SU-DHL-6 (cell line): ENCODE measurements around the gene APOB.

Experiments used
- H2AFZ ChIP-seq: fragments of 200-600 bp; sonication (generic); 2 replicates; pipeline ENCODE4 v1.6.1; 2014; ENCODE audit warnings: low read depth, mild to moderate bottlenecking, moderate library complexity, mixed read lengths, antibody characterized with exemption, low read length; ENCODE audit not compliant: severe bottlenecking
- H3F3A ChIP-seq: fragments of 200-600 bp; shearing (Covaris generic); 2 replicates; pipeline ENCODE4 v1.6.0; 2016; ENCODE audit warnings: antibody characterized with exemption, mild to moderate bottlenecking; ENCODE audit not compliant: insufficient read depth
- H3K27ac ChIP-seq: fragments of 200-600 bp; sonication (generic); 2 replicates; pipeline ENCODE4 v1.5.1; 2016; ENCODE audit warnings: low read depth, mild to moderate bottlenecking, low read length, moderate library complexity, mixed read lengths
- H3K27me3 ChIP-seq: fragments of 200-600 bp; sonication (generic), shearing (Covaris generic); 2 replicates; pipeline ENCODE4 v1.6.0; 2014; ENCODE audit warnings: mild to moderate bottlenecking, low read length
- H3K36me3 ChIP-seq: fragments of 200-600 bp; sonication (generic); 2 replicates; pipeline ENCODE4 v1.6.1; 2014; ENCODE audit warnings: mild to moderate bottlenecking, low read length, mixed read lengths
- H3K4me2 ChIP-seq: fragments of 300-600, 200-600 bp; shearing (Covaris generic), sonication (generic); 2 replicates; pipeline ENCODE4 v1.6.0; 2014; ENCODE audit warnings: low read length, low read depth, mild to moderate bottlenecking; ENCODE audit not compliant: poor library complexity, severe bottlenecking
- H3K4me3 ChIP-seq: fragments of 200-600 bp; sonication (generic); 2 replicates; pipeline ENCODE4 v1.5.1; 2014; ENCODE audit warnings: antibody characterized with exemption, low read length, mild to moderate bottlenecking, mixed read lengths; ENCODE audit not compliant: insufficient read depth, poor library complexity, severe bottlenecking
- H3K79me2 ChIP-seq: fragments of 200-600 bp; sonication (generic); 2 replicates; pipeline ENCODE4 v1.6.1; 2014; ENCODE audit warnings: mild to moderate bottlenecking, low read length, moderate library complexity; ENCODE audit not compliant: insufficient read depth
- H3K9ac ChIP-seq: fragments of 200-600 bp; sonication (generic); 2 replicates; pipeline ENCODE4 v1.7.0; 2014; ENCODE audit warnings: mild to moderate bottlenecking, low read length
- H3K9me2 ChIP-seq: fragments of 200-600 bp; sonication (generic); replicated peaks from 2 replicates; pipeline ENCODE4 v1.6.1; 2014; ENCODE audit warnings: low read length; ENCODE audit not compliant: insufficient read depth
- H3K9me3 ChIP-seq: fragments of 200-600 bp; sonication (generic); 2 replicates; pipeline ENCODE4 v1.6.1; 2014; ENCODE audit warnings: low read length, mixed read lengths; ENCODE audit not compliant: insufficient read depth
- H4K20me1 ChIP-seq: fragments of 200-600 bp; sonication (generic); 2 replicates; pipeline ENCODE4 v1.6.1; 2014; ENCODE audit warnings: low read depth, mild to moderate bottlenecking, antibody characterized with exemption, low read length, moderate library complexity, mixed read lengths
- EZH2phosphoT487 ChIP-seq: fragments of 200-600 bp; sonication (generic), shearing (Covaris generic); conservative IDR thresholded peaks from 2 replicates; pipeline ENCODE4 v1.6.1; 2018; ENCODE audit warnings: mild to moderate bottlenecking, antibody characterized with exemption, low read length, moderate library complexity, mixed read lengths
- TF ChIP-seq, protein P1 (sequence below): fragments of 200-600 bp; sonication (generic); IDR thresholded peaks from one replicate; pipeline ENCODE4 v1.5.1; 2017; ENCODE audit warnings: antibody characterized with exemption, mild to moderate bottlenecking, low read length, moderate library complexity; ENCODE audit not compliant: insufficient read depth, poor library complexity, severe bottlenecking

The APOB gene

DNA sequence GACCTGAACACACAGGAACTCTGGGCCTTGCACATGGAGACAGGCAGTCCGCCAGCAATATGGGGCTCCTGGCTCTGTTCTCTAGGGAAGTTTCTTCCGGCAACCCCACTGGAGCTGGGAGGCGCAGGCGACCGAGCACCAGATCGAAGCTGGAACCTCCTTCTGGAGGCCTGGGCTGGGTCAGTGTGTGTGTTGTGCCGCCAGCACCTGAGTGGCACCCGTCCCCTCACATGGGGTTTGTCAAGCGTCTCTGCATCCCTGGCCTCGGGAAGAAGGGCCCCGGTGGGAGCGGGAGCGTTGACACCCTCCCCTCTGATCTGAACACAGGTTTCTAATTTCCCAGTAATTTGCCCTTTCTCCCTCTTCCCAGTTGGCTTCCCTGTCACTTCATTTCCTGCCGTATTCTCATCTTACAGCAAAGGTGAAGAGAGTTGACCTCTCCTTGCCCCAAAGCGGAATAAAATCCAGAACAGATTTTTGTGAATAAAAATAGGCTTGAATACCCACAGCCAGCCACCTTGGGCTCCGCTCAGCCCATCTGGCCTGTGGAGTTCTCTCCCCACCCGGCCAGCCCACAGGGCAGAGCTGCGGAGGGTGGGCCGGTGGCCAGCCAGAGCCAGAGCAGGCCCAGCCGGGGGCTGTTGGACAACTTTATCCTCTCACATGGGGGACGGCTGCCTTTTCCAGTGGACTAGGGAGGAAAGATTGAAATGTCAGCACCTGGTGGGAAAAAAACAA, 85.9 kb downstream of the APOB start:
- H3K36me3 ChIP-seq = no peaks in the 10 kb centered on the region
- H3K9ac ChIP-seq = no peak overlapping the region
- no peak overlapping the region for H3K27ac ChIP-seq
- no peaks in the 10 kb centered on the region for H3K9me2 ChIP-seq
- no peak overlapping the region for H3K4me3 ChIP-seq
- no peaks in the 10 kb centered on the region for H3K27me3 ChIP-seq
- TF ChIP-seq EZH2phosphoT487 = no peak
- TF ChIP-seq, protein P1, sequence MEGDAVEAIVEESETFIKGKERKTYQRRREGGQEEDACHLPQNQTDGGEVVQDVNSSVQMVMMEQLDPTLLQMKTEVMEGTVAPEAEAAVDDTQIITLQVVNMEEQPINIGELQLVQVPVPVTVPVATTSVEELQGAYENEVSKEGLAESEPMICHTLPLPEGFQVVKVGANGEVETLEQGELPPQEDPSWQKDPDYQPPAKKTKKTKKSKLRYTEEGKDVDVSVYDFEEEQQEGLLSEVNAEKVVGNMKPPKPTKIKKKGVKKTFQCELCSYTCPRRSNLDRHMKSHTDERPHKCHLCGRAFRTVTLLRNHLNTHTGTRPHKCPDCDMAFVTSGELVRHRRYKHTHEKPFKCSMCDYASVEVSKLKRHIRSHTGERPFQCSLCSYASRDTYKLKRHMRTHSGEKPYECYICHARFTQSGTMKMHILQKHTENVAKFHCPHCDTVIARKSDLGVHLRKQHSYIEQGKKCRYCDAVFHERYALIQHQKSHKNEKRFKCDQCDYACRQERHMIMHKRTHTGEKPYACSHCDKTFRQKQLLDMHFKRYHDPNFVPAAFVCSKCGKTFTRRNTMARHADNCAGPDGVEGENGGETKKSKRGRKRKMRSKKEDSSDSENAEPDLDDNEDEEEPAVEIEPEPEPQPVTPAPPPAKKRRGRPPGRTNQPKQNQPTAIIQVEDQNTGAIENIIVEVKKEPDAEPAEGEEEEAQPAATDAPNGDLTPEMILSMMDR = no peak
- H3K4me2 ChIP-seq = no peak overlapping the region
- H3F3A ChIP-seq = no peaks in the 10 kb centered on the region
- no peaks in the 10 kb centered on the region for H3K9me3 ChIP-seq
- no peaks in the 10 kb centered on the region for H3K79me2 ChIP-seq
- H2AFZ ChIP-seq = no peak overlapping the region
- no peaks in the 10 kb centered on the region for H4K20me1 ChIP-seq

DNA sequence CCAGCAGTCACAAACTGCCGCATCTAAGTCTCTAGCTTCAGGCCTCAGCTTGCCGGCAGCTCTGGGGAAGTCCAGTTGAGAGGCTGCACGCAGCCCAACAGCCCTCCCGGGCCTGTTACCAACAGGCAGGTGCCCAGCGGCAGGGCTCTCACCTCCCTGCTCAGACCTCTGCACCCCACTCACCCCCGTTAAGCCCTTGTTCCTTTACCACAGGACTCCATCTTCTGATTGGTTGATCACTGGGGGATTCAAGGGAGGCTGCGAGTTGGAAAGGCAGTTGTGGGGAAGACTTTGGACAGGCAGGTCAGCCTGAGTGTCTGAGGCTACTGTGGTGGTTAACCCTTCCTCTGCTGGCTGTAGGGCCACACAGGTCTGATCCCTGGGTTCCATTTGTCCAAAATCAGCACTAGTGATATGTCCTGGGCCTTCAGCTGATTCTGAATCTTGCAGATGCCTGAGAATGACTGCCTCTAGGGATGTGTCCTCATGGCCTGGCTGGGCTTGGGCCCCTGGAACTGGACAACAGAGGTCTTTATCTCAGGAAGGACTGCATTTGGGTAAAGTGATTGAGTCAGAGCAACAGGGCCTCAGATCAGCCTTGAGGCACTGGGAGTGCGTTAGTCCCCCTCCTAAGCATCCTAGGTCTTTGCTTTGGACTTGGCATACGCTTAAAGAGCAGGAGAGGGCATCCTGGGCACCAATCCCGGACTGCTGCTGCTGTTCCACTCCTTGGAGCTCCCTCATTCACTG, 88.4 kb downstream of the APOB start:
- no peaks in the 10 kb centered on the region for H3K36me3 ChIP-seq
- no peaks in the 10 kb centered on the region for H3K27me3 ChIP-seq
- H3K4me3 ChIP-seq = no peak overlapping the region
- H3K4me2 ChIP-seq = no peak overlapping the region
- no peaks in the 10 kb centered on the region for H3K9me3 ChIP-seq
- TF ChIP-seq EZH2phosphoT487 = no peak
- TF ChIP-seq, protein P1 = no peak
- no peaks in the 10 kb centered on the region for H3K9me2 ChIP-seq
- H4K20me1 ChIP-seq = no peaks in the 10 kb centered on the region
- H3K27ac ChIP-seq = no peak overlapping the region
- no peaks in the 10 kb centered on the region for H3F3A ChIP-seq
- no peaks in the 10 kb centered on the region for H3K79me2 ChIP-seq
- no peak overlapping the region for H3K9ac ChIP-seq
- H2AFZ ChIP-seq = no peak overlapping the region

DNA sequence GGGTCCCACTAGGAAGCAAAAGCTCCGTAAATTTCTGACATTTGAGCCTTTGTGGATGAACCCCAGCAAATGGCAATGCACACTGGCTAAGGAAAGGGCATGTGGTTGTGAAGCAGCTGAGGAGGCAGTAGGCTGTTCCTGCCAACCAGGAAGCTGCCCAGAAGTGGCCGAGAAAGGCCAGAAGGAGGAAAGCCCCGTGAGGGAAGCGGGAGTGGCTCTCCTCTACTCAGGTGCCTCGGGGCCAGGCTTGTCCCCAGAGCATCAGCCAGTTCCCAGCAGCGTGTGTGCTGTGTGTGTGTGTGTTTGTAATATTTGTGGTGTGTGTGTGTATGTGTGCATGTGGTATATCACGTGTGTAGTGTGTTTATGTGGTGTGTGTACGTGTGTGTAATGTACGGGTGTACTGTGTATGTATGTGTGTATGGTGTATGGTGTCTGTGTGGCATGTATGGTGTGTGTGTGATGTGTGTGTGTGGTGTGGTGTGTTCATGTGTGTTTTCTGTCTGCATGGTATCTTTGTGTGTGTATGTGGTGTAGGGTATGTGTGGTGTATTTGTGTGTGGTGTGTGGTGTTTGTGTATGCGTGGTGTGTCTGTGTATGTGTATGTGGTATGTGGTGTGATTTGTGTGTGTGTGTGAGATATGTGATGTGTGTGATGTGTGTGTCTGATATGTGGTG, 90.6 kb downstream of the APOB start:
- no peaks in the 10 kb centered on the region for H3K9me2 ChIP-seq
- H3K9me3 ChIP-seq = no peaks in the 10 kb centered on the region
- H4K20me1 ChIP-seq = no peaks in the 10 kb centered on the region
- no peak overlapping the region for H2AFZ ChIP-seq
- no peaks in the 10 kb centered on the region for H3F3A ChIP-seq
- no peaks in the 10 kb centered on the region for H3K79me2 ChIP-seq
- no peak overlapping the region for H3K9ac ChIP-seq
- H3K27ac ChIP-seq = no peak overlapping the region
- H3K27me3 ChIP-seq = no peaks in the 10 kb centered on the region
- no peak overlapping the region for H3K4me3 ChIP-seq
- H3K36me3 ChIP-seq = no peaks in the 10 kb centered on the region
- TF ChIP-seq, protein P1 = no peak
- TF ChIP-seq EZH2phosphoT487 = no peak
- no peak overlapping the region for H3K4me2 ChIP-seq
